ENCODE data around the gene UBE2L3.

DNA sequence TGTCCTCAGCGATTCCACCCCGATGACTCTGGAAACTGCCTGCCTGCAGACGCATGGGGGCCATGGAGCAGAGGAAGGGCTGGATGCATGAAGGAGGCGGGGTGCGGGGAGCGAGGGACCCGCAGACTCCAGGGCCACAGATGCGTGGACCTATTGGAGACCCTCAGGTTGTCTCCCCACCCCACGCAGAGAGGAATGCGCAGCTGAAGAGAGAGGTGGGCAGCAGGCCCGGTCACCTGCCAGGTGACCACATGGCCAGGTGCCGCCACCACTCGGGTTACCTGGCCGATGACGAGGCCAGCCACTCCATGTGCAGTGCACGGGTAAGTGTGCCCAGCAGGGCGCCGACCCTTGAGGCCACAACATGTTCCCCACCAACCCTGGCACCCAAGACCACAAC, 65.4 kb downstream of the UBE2L3 start:
- TF ChIP-seq, protein P1, sequence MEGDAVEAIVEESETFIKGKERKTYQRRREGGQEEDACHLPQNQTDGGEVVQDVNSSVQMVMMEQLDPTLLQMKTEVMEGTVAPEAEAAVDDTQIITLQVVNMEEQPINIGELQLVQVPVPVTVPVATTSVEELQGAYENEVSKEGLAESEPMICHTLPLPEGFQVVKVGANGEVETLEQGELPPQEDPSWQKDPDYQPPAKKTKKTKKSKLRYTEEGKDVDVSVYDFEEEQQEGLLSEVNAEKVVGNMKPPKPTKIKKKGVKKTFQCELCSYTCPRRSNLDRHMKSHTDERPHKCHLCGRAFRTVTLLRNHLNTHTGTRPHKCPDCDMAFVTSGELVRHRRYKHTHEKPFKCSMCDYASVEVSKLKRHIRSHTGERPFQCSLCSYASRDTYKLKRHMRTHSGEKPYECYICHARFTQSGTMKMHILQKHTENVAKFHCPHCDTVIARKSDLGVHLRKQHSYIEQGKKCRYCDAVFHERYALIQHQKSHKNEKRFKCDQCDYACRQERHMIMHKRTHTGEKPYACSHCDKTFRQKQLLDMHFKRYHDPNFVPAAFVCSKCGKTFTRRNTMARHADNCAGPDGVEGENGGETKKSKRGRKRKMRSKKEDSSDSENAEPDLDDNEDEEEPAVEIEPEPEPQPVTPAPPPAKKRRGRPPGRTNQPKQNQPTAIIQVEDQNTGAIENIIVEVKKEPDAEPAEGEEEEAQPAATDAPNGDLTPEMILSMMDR (IDR thresholded peaks at IDR 0.05) = no peak
- TF ChIP-seq POLR2A (IDR thresholded peaks at IDR 0.05) = no peak

Measured in stomach (tissue), 4 donors.